CD14-positive monocyte (primary cell): Measurements from ENCODE around the gene RPS14. TPM values are rescaled to one million over a fixed set of nuclear protein-coding genes. Genes with fewer than 3 reads are reported as not detected.

Source experiments
- DNase-seq, 3 donors: peaks; one replicate each; pipeline ENCODE4 v3.0.0-alpha.2; 2011 to 2022
- H2AFZ ChIP-seq: 2 replicates; pipeline ENCODE4 v1.6.0; 2012; ENCODE audit warnings: mild to moderate bottlenecking, low read depth, low read length, inconsistent platforms; ENCODE audit not compliant: insufficient read depth, poor library complexity, severe bottlenecking
- H3K27ac ChIP-seq, 2 donors: 1 replicate in 1 of 2; 2 replicates in 1 of 2; pipeline ENCODE4 v1.5.1; 2012 to 2013; ENCODE audit warnings: low read length in 2 of 2, control low read depth in 1 of 2, inconsistent platforms in 1 of 2, low read depth in 1 of 2, mild to moderate bottlenecking in 1 of 2
- H3K27me3 ChIP-seq, 2 donors: one replicate each; pipeline versions ENCODE4 v1.6.0 to v1.6.1; 2011 to 2013; ENCODE audit warnings: low read length in 2 of 2; ENCODE audit not compliant: control insufficient read depth in 2 of 2, insufficient read depth in 2 of 2
- H3K36me3 ChIP-seq, 2 donors: replicated peaks in 1 of 2; 1 replicate in 1 of 2; 2 replicates in 1 of 2; pipeline versions ENCODE4 v1.5.1 to v1.6.1; 2012 to 2013; ENCODE audit warnings: low read length in 2 of 2, control low read depth in 1 of 2, inconsistent platforms in 1 of 2, mild to moderate bottlenecking in 1 of 2; ENCODE audit not compliant: insufficient read depth in 2 of 2, control insufficient read depth in 1 of 2
- H3K4me1 ChIP-seq, 2 donors: 1 replicate in 1 of 2; 2 replicates in 1 of 2; pipeline versions ENCODE4 v1.5.1 to v1.6.1; 2012 to 2013; ENCODE audit warnings: low read length in 2 of 2, control low read depth in 1 of 2, inconsistent platforms in 1 of 2, mild to moderate bottlenecking in 1 of 2, moderate library complexity in 1 of 2; ENCODE audit not compliant: insufficient read depth in 2 of 2, control insufficient read depth in 1 of 2
- H3K4me2 ChIP-seq: replicated peaks from 2 replicates; pipeline ENCODE3; 2012; ENCODE audit warnings: low read length, moderate library complexity, mild to moderate bottlenecking; ENCODE audit not compliant: poor library complexity, severe bottlenecking; ENCODE audit errors: extremely low read depth
- H3K4me3 ChIP-seq, 3 experiments: fragments of 200-600 bp in 1 of 3; sonication (generic) in 1 of 3; replicated peaks in 1 of 3; 1 replicate in 2 of 3; 2 replicates in 1 of 3; pipeline ENCODE4 v1.5.1; 2011 to 2013; ENCODE audit warnings: low read length in 3 of 3, mild to moderate bottlenecking in 3 of 3, control low read depth in 2 of 3, low read depth in 2 of 3, inconsistent platforms in 1 of 3, moderate library complexity in 1 of 3
- H3K79me2 ChIP-seq: 2 replicates; pipeline ENCODE4 v1.6.0; 2012; ENCODE audit warnings: mild to moderate bottlenecking, control low read depth, inconsistent platforms, low read length, moderate library complexity; ENCODE audit not compliant: insufficient read depth
- H3K9ac ChIP-seq: 2 replicates; pipeline ENCODE4 v1.6.0; 2017; ENCODE audit warnings: low read length, mild to moderate bottlenecking; ENCODE audit not compliant: insufficient read depth, poor library complexity, severe bottlenecking
- H3K9me3 ChIP-seq, 2 donors: replicated peaks in 1 of 2; 1 replicate in 1 of 2; 2 replicates in 1 of 2; pipeline versions ENCODE4 v1.5.1 to v1.6.1; 2012 to 2013; ENCODE audit warnings: low read length in 2 of 2, control low read depth in 1 of 2; ENCODE audit not compliant: control insufficient read depth in 1 of 2, insufficient read depth in 1 of 2
- H4K20me1 ChIP-seq: 2 replicates; pipeline ENCODE4 v1.6.0; 2012; ENCODE audit warnings: mild to moderate bottlenecking, low read length, control low read depth, moderate library complexity; ENCODE audit not compliant: insufficient read depth
- H3K27ac Mint-ChIP-seq, 7 donors: one replicate each; pipeline ENCODE4 v1.8.0; 2020; ENCODE audit warnings: mild to moderate bottlenecking in 7 of 7, mixed read lengths in 7 of 7, moderate library complexity in 6 of 7, inconsistent platforms in 2 of 7
- H3K27me3 Mint-ChIP-seq, 3 donors: one replicate each; pipeline ENCODE4 v1.8.0; 2021 to 2022; ENCODE audit warnings: low read depth in 3 of 3, mild to moderate bottlenecking in 3 of 3, mixed read lengths in 3 of 3, moderate library complexity in 3 of 3, inconsistent platforms in 1 of 3
- H3K36me3 Mint-ChIP-seq, 2 donors: one replicate each; pipeline ENCODE4 v1.8.0; 2020; ENCODE audit warnings: mixed read lengths in 2 of 2, inconsistent platforms in 1 of 2, mild to moderate bottlenecking in 1 of 2
- H3K4me1 Mint-ChIP-seq: one replicate; pipeline ENCODE4 v1.8.0; 2020; ENCODE audit warnings: mild to moderate bottlenecking, mixed read lengths
- H3K4me3 Mint-ChIP-seq, 2 donors: one replicate each; pipeline ENCODE4 v1.8.0; 2020; ENCODE audit warnings: mild to moderate bottlenecking in 2 of 2, mixed read lengths in 2 of 2, moderate library complexity in 1 of 2
- H3K9me3 Mint-ChIP-seq, 7 donors: one replicate each; pipeline ENCODE4 v1.8.0; 2020 to 2022; ENCODE audit warnings: mixed read lengths in 7 of 7, mild to moderate bottlenecking in 6 of 7, moderate library complexity in 6 of 7, inconsistent platforms in 2 of 7
- CTCF ChIP-seq: fragments of 200-600 bp; IDR thresholded peaks from one replicate; pipeline ENCODE4 v1.8.0; 2022; ENCODE audit warnings: antibody characterized with exemption, mild to moderate bottlenecking
- WGBS: methylation state at CpG from one replicate; pipeline ENCODE4 v1.1.5; 2013; ENCODE audit warnings: missing lambda C conversion rate; ENCODE audit not compliant: insufficient coverage; 5-methylcytosine and 5-hydroxymethylcytosine counted together
- intact Hi-C, 2 donors: fragments of 100-400 bp; cut with micrococcal nuclease; formaldehyde crosslinking; loops; one replicate each; pipeline versions ENCODE4 v1.15.0 to v1.15.1; 2023
- polyA plus RNA-seq, 3 donors: library from polyadenylated mRNA; depleted of rRNA in 1 of 3; unstranded in 2 of 3; stranded (reverse) in 1 of 3; fragments of 300-500 nt in 2 of 3; fragments of >200 nt in 1 of 3; fragmentation: Illumina TruSeq in 2 of 3; gene quantifications; 1 replicate in 2 of 3; 2 replicates in 1 of 3; pipeline ENCODE4 v1.2.3, GENCODE V29; 2012 to 2021

Gene RPS14
- polyA plus RNA-seq, 3 donors = 2,768 to 4,675 (median 3,499) TPM

GRCh38 chr5:150402901-150403342 is 46.6 kb downstream of the RPS14 start:
- Mint-ChIP-seq H3K9me3 (no peaks in the 10 kb centered on the region), H3K4me1 (peaks cover 21% of the 10 kb centered on the region), H3K36me3 (peaks cover 82 to 98% of the 10 kb centered on the region in 2 donors), H3K27me3 (peaks cover 0 to 2% (median 0%) of the 10 kb centered on the region in 3 donors), H3K27ac (peak overlapping the region; percentile 26 to 90 (median 80)), H3K4me3 (no peak overlapping the region)
- DNase-seq = peak in 1 of 3 donors; percentile 13
- H3K4me3 ChIP-seq = no peak overlapping the region
- peaks cover 10 to 21% of the 10 kb centered on the region in 2 donors for H3K4me1 ChIP-seq
- no peak overlapping the region for H3K4me2 ChIP-seq
- peak overlapping the region; percentile 37 to 50 for H3K27ac ChIP-seq
- H3K79me2 ChIP-seq = peaks cover 40% of the 10 kb centered on the region
- H3K9me3 ChIP-seq = no peaks in the 10 kb centered on the region
- H3K27me3 ChIP-seq = no peaks in the 10 kb centered on the region
- WGBS = 95% methylated on average over 10 of the region's 12 CpGs
- peaks cover 87 to 93% of the 10 kb centered on the region in 2 donors for H3K36me3 ChIP-seq
- H4K20me1 ChIP-seq = peaks cover 100% of the 10 kb centered on the region
- no peak overlapping the region for H3K9ac ChIP-seq
- no peak overlapping the region for H2AFZ ChIP-seq
- TF ChIP-seq CTCF = no peak
- intact Hi-C loops = loop anchor here in 1 of 2 donors (5.0 kb wide), 1 partner anchor 39 kb away; no protein-coding TSS in a partner anchor

GRCh38 chr5:150402229-150402773 is 47.2 kb downstream of the RPS14 start:
- Histone ChIP-seq H2AFZ (no peak overlapping the region), H3K27ac (peak overlapping the region; percentile 37 to 50), H3K9ac (no peak overlapping the region), H3K4me3 (no peak overlapping the region), H3K79me2 (peaks cover 33% of the 10 kb centered on the region), H3K36me3 (peaks cover 84 to 90% of the 10 kb centered on the region in 2 donors), H3K9me3 (no peaks in the 10 kb centered on the region), H4K20me1 (peaks cover 100% of the 10 kb centered on the region), H3K4me2 (no peak overlapping the region), H3K27me3 (no peaks in the 10 kb centered on the region), H3K4me1 (peaks cover 7 to 16% of the 10 kb centered on the region in 2 donors)
- intact Hi-C loops = loop anchor here in 1 of 2 donors (5.0 kb wide), 1 partner anchor 40 kb away; no protein-coding TSS in a partner anchor
- peaks cover 0 to 2% (median 0%) of the 10 kb centered on the region in 3 donors for H3K27me3 Mint-ChIP-seq
- peaks cover 16% of the 10 kb centered on the region for H3K4me1 Mint-ChIP-seq
- peak in 1 of 3 donors; percentile 13 for DNase-seq
- peaks cover 76 to 96% of the 10 kb centered on the region in 2 donors for H3K36me3 Mint-ChIP-seq
- peak overlapping the region in 6 of 7 donors; percentile 67 to 90 (median 86) for H3K27ac Mint-ChIP-seq
- no peak overlapping the region for H3K4me3 Mint-ChIP-seq
- 92% methylated on average over 4 of the region's 4 CpGs for WGBS
- H3K9me3 Mint-ChIP-seq = no peaks in the 10 kb centered on the region
- TF ChIP-seq CTCF = no peak
